Neural cell (in vitro differentiated cells): ENCODE data around the gene ZBTB7C. TPM values are rescaled to one million over a fixed set of nuclear protein-coding genes. Genes with fewer than 3 reads are reported as not detected.

Experiments used
- H2AFZ ChIP-seq: fragments of 200-600, 300-800 bp; sonication (generic), shearing (Covaris generic); 2 replicates; pipeline ENCODE4 v1.6.0; 2014; ENCODE audit warnings: low read depth, mild to moderate bottlenecking, antibody characterized with exemption, low read length, moderate library complexity
- H3F3A ChIP-seq: fragments of 200-600 bp; shearing (Covaris generic); 2 replicates; pipeline ENCODE4 v1.6.1; 2016; ENCODE audit warnings: mild to moderate bottlenecking, moderate library complexity, mixed read lengths, antibody characterized with exemption, low read length; ENCODE audit not compliant: insufficient read depth, poor library complexity, severe bottlenecking
- H3K27ac ChIP-seq: fragments of 200-600, 300-800 bp; sonication (generic), shearing (Covaris generic); 2 replicates; pipeline ENCODE4 v1.5.1; 2014; ENCODE audit warnings: mild to moderate bottlenecking, low read length, moderate library complexity
- H3K27me3 ChIP-seq: fragments of 300-800, 200-600 bp; sonication (generic), shearing (Covaris generic); 2 replicates; pipeline ENCODE4 v1.6.0; 2014; ENCODE audit warnings: mild to moderate bottlenecking, low read depth, low read length, moderate library complexity; ENCODE audit not compliant: insufficient read depth
- H3K36me3 ChIP-seq: fragments of 300-800, 200-600 bp; sonication (generic), shearing (Covaris generic); 2 replicates; pipeline ENCODE4 v1.5.1; 2014; ENCODE audit warnings: mild to moderate bottlenecking, antibody characterized with exemption, low read length, moderate library complexity; ENCODE audit not compliant: insufficient read depth
- H3K4me2 ChIP-seq: fragments of 300-800, 200-600 bp; sonication (generic), shearing (Covaris generic); 2 replicates; pipeline ENCODE4 v1.6.0; 2014; ENCODE audit warnings: mild to moderate bottlenecking, low read length
- H3K4me3 ChIP-seq: fragments of 300-800, 200-600 bp; sonication (generic), shearing (Covaris generic); 2 replicates; pipeline ENCODE4 v1.5.1; 2014; ENCODE audit warnings: mild to moderate bottlenecking, low read length, moderate library complexity
- H3K79me2 ChIP-seq: fragments of 200-600 bp; shearing (Covaris generic); replicated peaks from 2 replicates; pipeline ENCODE4 v1.6.0; 2014; ENCODE audit warnings: mild to moderate bottlenecking, low read length, moderate library complexity; ENCODE audit not compliant: insufficient read depth
- H3K9ac ChIP-seq: fragments of 300-800, 200-600 bp; sonication (generic), shearing (Covaris generic); 2 replicates; pipeline ENCODE4 v1.6.1; 2016; ENCODE audit warnings: mild to moderate bottlenecking, low read length, mixed read lengths
- H3K9me2 ChIP-seq: fragments of 200-600 bp; shearing (Covaris generic); 2 replicates; pipeline ENCODE4 v1.6.1; 2016; ENCODE audit warnings: mild to moderate bottlenecking, low read length, mixed read lengths; ENCODE audit not compliant: insufficient read depth
- H3K9me3 ChIP-seq: fragments of 200-600, 300-800 bp; sonication (generic), shearing (Covaris generic); 2 replicates; pipeline ENCODE4 v1.6.1; 2016; ENCODE audit warnings: mild to moderate bottlenecking, mixed run types, low read length, moderate library complexity, mixed read lengths
- H4K20me1 ChIP-seq: fragments of 200-600 bp; shearing (Covaris generic); 2 replicates; pipeline ENCODE4 v1.6.1; 2016; ENCODE audit warnings: mild to moderate bottlenecking, mixed run types; ENCODE audit not compliant: insufficient read depth
- CTCF ChIP-seq: fragments of 450-650 bp; IDR thresholded peaks from 2 replicates; pipeline ENCODE4 v1.5.1; 2014; ENCODE audit warnings: antibody characterized with exemption, mild to moderate bottlenecking, moderate library complexity; ENCODE audit not compliant: poor library complexity, severe bottlenecking
- EP300 ChIP-seq: fragments of 450-650 bp; conservative IDR thresholded peaks from 2 replicates; pipeline ENCODE4 v1.6.1; 2014; ENCODE audit warnings: antibody characterized with exemption, mild to moderate bottlenecking, moderate library complexity; ENCODE audit not compliant: poor library complexity, severe bottlenecking
- EZH2 ChIP-seq: fragments of 200-600, 300-800 bp; shearing (Covaris generic), sonication (generic); IDR thresholded peaks from 2 replicates; pipeline ENCODE4 v1.6.1; 2014; ENCODE audit warnings: antibody characterized with exemption, low read length, borderline replicate concordance, mild to moderate bottlenecking; ENCODE audit not compliant: insufficient read depth, poor library complexity, severe bottlenecking
- MXI1 ChIP-seq: fragments of 450-650 bp; conservative IDR thresholded peaks from 2 replicates; pipeline ENCODE4 v1.6.1; 2014; ENCODE audit warnings: antibody characterized with exemption, mild to moderate bottlenecking; ENCODE audit not compliant: poor library complexity, severe bottlenecking
- POLR2AphosphoS5 ChIP-seq: IDR thresholded peaks from 2 replicates; pipeline ENCODE4 v1.6.1; 2012
- RAD21 ChIP-seq: fragments of 450-650 bp; conservative IDR thresholded peaks from 2 replicates; pipeline ENCODE4 v1.6.1; 2014; ENCODE audit warnings: antibody characterized with exemption, mild to moderate bottlenecking, moderate library complexity
- REST ChIP-seq: IDR thresholded peaks from 2 replicates; pipeline ENCODE4 v1.6.1; 2012; ENCODE audit warnings: borderline replicate concordance
- SMC3 ChIP-seq: fragments of 450-650 bp; conservative IDR thresholded peaks from 2 replicates; pipeline ENCODE4 v1.6.1; 2014; ENCODE audit warnings: antibody characterized with exemption, mild to moderate bottlenecking, moderate library complexity; ENCODE audit not compliant: poor library complexity
- TAF1 ChIP-seq: IDR thresholded peaks from 2 replicates; pipeline ENCODE4 v1.6.1; 2012; ENCODE audit warnings: low read depth
- polyA plus RNA-seq: library from polyadenylated mRNA; depleted of rRNA; stranded (reverse); fragments of >200 nt; gene quantifications from 2 replicates; pipeline ENCODE4 v1.2.3, GENCODE V29; 2014

Gene ZBTB7C
- polyA plus RNA-seq, 1 donor from 2014 or later = 2.4 TPM

- no peak overlapping the region for H3K27ac ChIP-seq
- H4K20me1 ChIP-seq = no peaks in the 10 kb centered on the region
- no peaks in the 10 kb centered on the region for H3K27me3 ChIP-seq
- no peaks in the 10 kb centered on the region for H3F3A ChIP-seq
- no peaks in the 10 kb centered on the region for H3K79me2 ChIP-seq
- no peak overlapping the region for H2AFZ ChIP-seq
- no peak for TF ChIP-seq EZH2
- TF ChIP-seq REST = no peak
- no peaks in the 10 kb centered on the region for H3K36me3 ChIP-seq
- no peaks in the 10 kb centered on the region for H3K9me3 ChIP-seq
- no peak overlapping the region for H3K9ac ChIP-seq
- H3K4me2 ChIP-seq = no peak overlapping the region
- H3K9me2 ChIP-seq = no peaks in the 10 kb centered on the region
- H3K4me3 ChIP-seq = no peak overlapping the region
These were observed 295.5 kb downstream of the ZBTB7C start for GRCh38 chr18:48113691-48114090.

GRCh38 chr18:48111587-48111986 is 297.6 kb downstream of the ZBTB7C start:
- H2AFZ ChIP-seq = no peak overlapping the region

More at GRCh38 chr18:48111587-48111986, 297.6 kb downstream of the ZBTB7C start:
- no peak overlapping the region for H3K4me2 ChIP-seq
- H3K27me3 ChIP-seq = no peaks in the 10 kb centered on the region
- H3K9me3 ChIP-seq = no peaks in the 10 kb centered on the region
- no peak overlapping the region for H3K27ac ChIP-seq
- H4K20me1 ChIP-seq = no peaks in the 10 kb centered on the region
- TF ChIP-seq REST = no peak
- TF ChIP-seq EP300 = no peak
- TF ChIP-seq SMC3 = no peak
- TF ChIP-seq EZH2 = no peak
- no peak for TF ChIP-seq MXI1
- no peak for TF ChIP-seq RAD21
- no peak for TF ChIP-seq POLR2AphosphoS5
- no peak for TF ChIP-seq TAF1
- TF ChIP-seq CTCF = no peak
- H3K79me2 ChIP-seq = no peaks in the 10 kb centered on the region
- no peaks in the 10 kb centered on the region for H3K9me2 ChIP-seq
- H3K9ac ChIP-seq = no peak overlapping the region
- no peaks in the 10 kb centered on the region for H3K36me3 ChIP-seq
- H3K4me3 ChIP-seq = no peak overlapping the region
- H3F3A ChIP-seq = no peaks in the 10 kb centered on the region
